GM19328 (cell line): ENCODE data around the gene ESRRA.
A peak's percentile ranks its signal among the peaks of the same experiment; 100 is the strongest.

Experiments
- ATAC-seq: cut with Tn5 transposase; IDR thresholded peaks from one replicate; pipeline ENCODE4 v1.9.1; 2021; ENCODE audit warnings: mild to moderate bottlenecking, moderate library complexity; ENCODE audit not compliant: unreplicated experiment

The ESRRA gene

GRCh38 chr11:64291262-64291751 lies 14.0 kb upstream of the ESRRA start, which contains the start of gene KCNK4:
TSS of gene KCNK4 (plus strand) at chr11:64291302. CDS start at chr11:64293019, 1,717 bp downstream.
- ATAC-seq: no peak

GRCh38 chr11:64291752-64292459 lies 13.4 kb upstream of the ESRRA start:
- ATAC-seq: no peak

- ATAC-seq: no peak
These were observed 12.7 kb upstream of the ESRRA start for GRCh38 chr11:64292460-64293254.

- no peak for ATAC-seq
These were observed 10.6 kb upstream of the ESRRA start for GRCh38 chr11:64294774-64295173.

- no peak for ATAC-seq
These were observed 9.6 kb upstream of the ESRRA start for GRCh38 chr11:64295760-64296159.

GRCh38 chr11:64296236-64296635 lies 9.1 kb upstream of the ESRRA start:
- ATAC-seq: no peak

- no peak for ATAC-seq
These were observed 8.3 kb upstream of the ESRRA start for GRCh38 chr11:64296830-64297698.

GRCh38 chr11:64297699-64298358 lies 7.5 kb upstream of the ESRRA start:
- ATAC-seq: no peak

GRCh38 chr11:64298966-64299846 lies 6.1 kb upstream of the ESRRA start:
- no peak for ATAC-seq

- ATAC-seq: no peak
These were observed 5.3 kb upstream of the ESRRA start, which contains the start of gene CATSPERZ for GRCh38 chr11:64299847-64300648. TSS of gene CATSPERZ (plus strand) at chr11:64300358. CDS start at chr11:64300411, 53 bp downstream.

- no peak for ATAC-seq
These were observed 2.0 kb upstream of the ESRRA start for GRCh38 chr11:64303109-64304031.

- no peak for ATAC-seq
These were observed 1.4 kb upstream of the ESRRA start for GRCh38 chr11:64304032-64304315.

GRCh38 chr11:64304316-64305072 lies 830 bp upstream of the ESRRA start:
- peak; percentile 27 for ATAC-seq

- peak; percentile 19 for ATAC-seq
These were observed 603 bp downstream of the ESRRA start for GRCh38 chr11:64305691-64306562.

GRCh38 chr11:64306563-64306875 lies 1.2 kb downstream of the ESRRA start:
- ATAC-seq: no peak

GRCh38 chr11:64306876-64307622 lies 1.7 kb downstream of the ESRRA start:
- no peak for ATAC-seq
